T-helper 2 cell treated with Interferon-gamma antibody and Interleukin-4, amounts not matched to agents 5 μg/mL and 100 μg/mL, for 36 hours (primary cell): Measurements from ENCODE around the gene SNCG.
"Not testable (repeated sequence)": the region's sequence is repeated elsewhere in the genome, so short reads cannot be mapped to it uniquely, and the experiment has no call there.

Experiments used
- DNase-seq: peaks from one replicate; pipeline ENCODE4 v3.0.0; 2021; ENCODE audit warnings: low spot score
- H3K27ac Mint-ChIP-seq: one replicate; pipeline ENCODE4 v1.8.0; 2021; ENCODE audit warnings: mild to moderate bottlenecking, mixed read lengths
- H3K27me3 Mint-ChIP-seq: one replicate; pipeline ENCODE4 v1.8.0; 2021; ENCODE audit warnings: low read depth, mixed read lengths
- H3K36me3 Mint-ChIP-seq: one replicate; pipeline ENCODE4 v1.8.0; 2021; ENCODE audit warnings: low read depth, mixed read lengths
- H3K4me1 Mint-ChIP-seq: one replicate; pipeline ENCODE4 v1.8.0; 2021; ENCODE audit warnings: low read depth, mixed read lengths
- H3K4me3 Mint-ChIP-seq: one replicate; pipeline ENCODE4 v1.8.0; 2022; ENCODE audit warnings: mild to moderate bottlenecking, moderate library complexity, mixed read lengths
- H3K9me3 Mint-ChIP-seq: one replicate; pipeline ENCODE4 v1.8.0; 2021; ENCODE audit warnings: mixed read lengths

The SNCG gene

DNA sequence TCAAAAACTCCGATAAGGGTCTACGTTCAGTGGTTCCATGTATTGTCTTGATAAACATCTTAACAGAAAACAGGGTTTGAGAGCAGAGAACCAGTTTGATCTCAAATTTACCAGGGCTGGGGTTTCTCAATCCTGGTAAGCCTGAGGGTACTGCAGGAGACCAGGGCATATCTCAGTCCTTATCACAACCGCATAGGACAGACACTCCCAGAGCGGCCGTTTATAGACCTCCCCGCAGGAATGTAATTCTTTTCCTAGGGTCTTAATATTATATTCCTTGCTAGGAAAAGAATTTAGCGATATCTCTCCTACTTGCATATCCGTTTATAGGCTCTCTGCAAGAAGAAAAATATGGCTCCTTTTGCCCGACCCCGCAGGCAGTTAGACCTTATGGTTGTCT, 5.7 kb upstream of the SNCG start:
- not testable (repeated sequence) for H3K27me3 Mint-ChIP-seq, H3K27ac Mint-ChIP-seq, H3K36me3 Mint-ChIP-seq, H3K4me1 Mint-ChIP-seq, DNase-seq, H3K9me3 Mint-ChIP-seq, H3K4me3 Mint-ChIP-seq

DNA sequence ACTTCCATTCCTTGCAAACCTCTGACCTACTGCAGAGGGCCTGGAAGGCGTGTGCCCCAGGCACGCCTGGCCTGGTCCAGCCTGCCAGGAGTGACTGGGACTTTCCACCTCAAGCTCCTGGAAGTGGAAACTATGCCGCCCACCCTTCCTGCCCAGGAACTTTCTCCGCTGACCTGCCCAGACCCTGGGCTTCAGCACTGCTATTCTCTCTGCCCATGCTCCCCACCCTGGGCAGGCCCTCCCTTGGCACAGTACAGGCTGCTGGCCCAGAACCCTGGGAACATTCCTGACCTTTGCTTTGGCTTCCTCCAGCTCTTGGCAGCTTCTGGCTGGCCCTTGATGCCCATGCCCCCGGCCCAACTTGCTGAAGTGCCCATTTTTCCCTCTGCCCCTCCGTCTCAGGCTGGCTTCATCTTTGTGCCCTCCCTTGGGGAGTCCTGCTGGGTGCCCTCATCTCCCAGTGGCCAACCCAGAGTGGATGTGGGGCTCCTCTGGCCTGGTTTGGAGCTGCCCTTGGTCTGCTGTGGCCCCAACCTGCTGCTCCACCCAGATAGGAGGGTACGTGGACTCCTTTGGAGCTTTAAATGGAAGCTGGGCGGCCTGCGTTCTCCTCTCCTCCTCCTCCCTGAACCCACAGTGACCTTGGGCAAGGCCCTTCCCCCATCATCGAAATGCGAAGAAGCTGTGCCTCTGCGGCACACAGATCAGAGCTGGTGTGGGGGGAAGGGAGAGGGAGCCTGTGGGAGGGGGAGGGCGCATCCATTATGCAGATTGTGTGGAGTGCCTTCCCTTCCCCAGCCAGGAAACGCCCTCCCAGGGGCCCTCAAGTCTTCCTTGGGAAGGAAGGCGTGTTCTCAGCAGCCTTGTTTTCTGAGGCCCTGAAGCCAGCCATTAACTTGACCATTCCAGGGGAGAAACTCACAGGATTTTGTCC, 4.4 kb upstream of the SNCG start:
- H3K36me3 Mint-ChIP-seq: peaks cover 4% of the 10 kb centered on the region

GRCh38 chr10:86954681-86955500, 3.5 kb upstream of the SNCG start:
- Mint-ChIP-seq H3K27me3 (no peaks in the 10 kb centered on the region), H3K4me1 (peaks cover 5% of the 10 kb centered on the region), H3K9me3 (peaks cover 9% of the 10 kb centered on the region), H3K36me3 (peaks cover 4% of the 10 kb centered on the region), H3K4me3 (no peak overlapping the region), H3K27ac (no peak overlapping the region)
- DNase-seq: no peak

More for the DNA sequence above, 4.4 kb upstream of the SNCG start:
- no peak for DNase-seq
- H3K27ac Mint-ChIP-seq: no peak overlapping the region
- peaks cover 9% of the 10 kb centered on the region for H3K9me3 Mint-ChIP-seq
- peaks cover 5% of the 10 kb centered on the region for H3K4me1 Mint-ChIP-seq
- H3K27me3 Mint-ChIP-seq: no peaks in the 10 kb centered on the region
- no peak overlapping the region for H3K4me3 Mint-ChIP-seq

DNA sequence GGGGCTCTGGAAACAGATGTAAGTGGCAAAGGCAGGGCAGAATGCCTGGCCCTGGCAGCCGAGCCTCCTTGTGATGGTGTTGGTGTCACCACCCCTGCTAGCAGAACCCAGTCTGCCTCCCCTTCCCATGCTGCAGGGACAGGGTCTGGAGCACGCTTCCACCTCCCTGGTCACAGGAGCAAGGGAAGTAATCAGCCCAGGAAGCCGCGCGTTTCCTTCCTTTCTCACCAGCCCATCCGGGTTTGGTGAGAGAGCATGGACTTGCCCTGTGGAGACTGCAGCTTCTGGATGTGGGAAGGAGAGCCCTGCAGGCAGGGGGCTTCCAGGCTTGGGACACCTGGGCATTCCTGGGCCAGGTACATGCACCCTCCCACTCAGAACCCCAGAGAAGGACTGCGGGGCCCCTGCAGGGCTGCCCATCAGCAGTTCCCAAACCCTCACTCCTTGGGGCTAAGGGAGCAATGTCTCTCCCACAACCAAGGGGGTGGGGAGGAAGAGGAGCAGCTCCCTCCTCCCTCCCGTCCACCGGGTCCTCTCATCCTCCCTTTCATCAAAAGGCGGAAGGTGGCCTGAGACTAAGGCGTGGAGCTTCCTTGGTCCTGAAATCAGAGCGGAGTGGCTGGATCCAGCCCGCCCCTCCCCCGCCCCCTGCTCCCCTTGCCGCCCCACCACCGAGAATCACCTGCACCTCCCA, 2.8 kb upstream of the SNCG start:
- no peaks in the 10 kb centered on the region for H3K4me1 Mint-ChIP-seq

DNA sequence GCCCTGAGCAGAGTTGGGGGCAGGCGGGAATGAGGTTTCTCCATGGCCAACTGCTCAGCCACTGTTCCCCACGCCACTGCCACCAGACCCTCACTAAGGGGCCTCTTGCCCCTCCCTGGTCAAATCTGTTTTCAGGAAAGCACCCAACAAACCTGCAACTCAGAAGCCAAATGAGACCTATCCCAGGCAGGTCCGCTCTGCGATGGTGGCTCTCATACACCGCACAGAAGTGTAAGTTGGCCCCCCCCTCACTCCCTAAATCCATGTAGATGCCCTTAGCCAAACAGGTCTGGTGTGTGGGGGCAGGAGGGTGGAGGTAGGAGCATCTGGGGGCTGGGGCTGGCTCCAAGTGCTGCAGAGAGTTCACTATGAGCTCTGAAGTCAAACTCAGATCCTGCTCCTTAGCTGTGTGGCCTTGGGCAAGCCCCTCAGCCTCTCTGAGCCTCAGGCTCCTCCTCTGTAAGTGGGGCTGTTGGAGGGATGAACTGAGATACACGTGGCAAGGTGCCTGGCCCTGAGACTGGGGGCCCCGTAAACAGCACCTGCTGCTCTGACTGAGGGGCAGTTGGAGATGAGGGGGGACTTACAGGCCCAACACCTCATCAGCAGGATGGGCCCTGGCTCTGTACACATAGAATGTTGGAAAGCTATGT, 2.1 kb upstream of the SNCG start:
- no peak overlapping the region for H3K27ac Mint-ChIP-seq
- H3K27me3 Mint-ChIP-seq: no peaks in the 10 kb centered on the region
- H3K9me3 Mint-ChIP-seq: peaks cover 9% of the 10 kb centered on the region
- no peak overlapping the region for H3K4me3 Mint-ChIP-seq
- H3K36me3 Mint-ChIP-seq: peaks cover 2% of the 10 kb centered on the region
- H3K4me1 Mint-ChIP-seq: no peaks in the 10 kb centered on the region
- DNase-seq: no peak

More for the DNA sequence above, 2.8 kb upstream of the SNCG start:
- H3K36me3 Mint-ChIP-seq: peaks cover 2% of the 10 kb centered on the region
- no peak overlapping the region for H3K27ac Mint-ChIP-seq
- H3K9me3 Mint-ChIP-seq: peaks cover 9% of the 10 kb centered on the region
- no peak for DNase-seq
- no peaks in the 10 kb centered on the region for H3K27me3 Mint-ChIP-seq
- H3K4me3 Mint-ChIP-seq: no peak overlapping the region

- no peak overlapping the region for H3K4me3 Mint-ChIP-seq
- H3K27me3 Mint-ChIP-seq: no peaks in the 10 kb centered on the region
- H3K9me3 Mint-ChIP-seq: peaks cover 7% of the 10 kb centered on the region
- no peaks in the 10 kb centered on the region for H3K4me1 Mint-ChIP-seq
- DNase-seq: no peak
- no peak overlapping the region for H3K27ac Mint-ChIP-seq
- H3K36me3 Mint-ChIP-seq: peaks cover 1% of the 10 kb centered on the region
Observed at GRCh38 chr10:86956848-86957448, 1.5 kb upstream of the SNCG start.

GRCh38 chr10:86957471-86958115, 806 bp upstream of the SNCG start, which contains the start of gene MMRN2:
TSS of gene MMRN2 (minus strand) at chr10:86957615. CDS start at chr10:86957541, 74 bp downstream.
- H3K36me3 Mint-ChIP-seq: no peaks in the 10 kb centered on the region
- H3K9me3 Mint-ChIP-seq: peaks cover under 1% of the 10 kb centered on the region
- H3K4me3 Mint-ChIP-seq: no peak within 1 kb of the TSS
- no peak within 1 kb of the TSS for H3K27ac Mint-ChIP-seq
- DNase-seq: no peak
- no peaks in the 10 kb centered on the region for H3K27me3 Mint-ChIP-seq
- H3K4me1 Mint-ChIP-seq: no peaks in the 10 kb centered on the region

- Mint-ChIP-seq H3K4me3 (no peak overlapping the region), H3K4me1 (no peaks in the 10 kb centered on the region), H3K36me3 (no peaks in the 10 kb centered on the region), H3K27me3 (no peaks in the 10 kb centered on the region), H3K9me3 (no peaks in the 10 kb centered on the region), H3K27ac (no peak overlapping the region)
- DNase-seq: no peak
Observed at GRCh38 chr10:86958901-86959736, 720 bp downstream of the SNCG start.

- Mint-ChIP-seq H3K27ac (no peak overlapping the region), H3K4me3 (no peak overlapping the region), H3K36me3 (no peaks in the 10 kb centered on the region), H3K9me3 (no peaks in the 10 kb centered on the region), H3K4me1 (no peaks in the 10 kb centered on the region), H3K27me3 (no peaks in the 10 kb centered on the region)
- DNase-seq: no peak
Observed at GRCh38 chr10:86959737-86960002, 1.3 kb downstream of the SNCG start.

DNA sequence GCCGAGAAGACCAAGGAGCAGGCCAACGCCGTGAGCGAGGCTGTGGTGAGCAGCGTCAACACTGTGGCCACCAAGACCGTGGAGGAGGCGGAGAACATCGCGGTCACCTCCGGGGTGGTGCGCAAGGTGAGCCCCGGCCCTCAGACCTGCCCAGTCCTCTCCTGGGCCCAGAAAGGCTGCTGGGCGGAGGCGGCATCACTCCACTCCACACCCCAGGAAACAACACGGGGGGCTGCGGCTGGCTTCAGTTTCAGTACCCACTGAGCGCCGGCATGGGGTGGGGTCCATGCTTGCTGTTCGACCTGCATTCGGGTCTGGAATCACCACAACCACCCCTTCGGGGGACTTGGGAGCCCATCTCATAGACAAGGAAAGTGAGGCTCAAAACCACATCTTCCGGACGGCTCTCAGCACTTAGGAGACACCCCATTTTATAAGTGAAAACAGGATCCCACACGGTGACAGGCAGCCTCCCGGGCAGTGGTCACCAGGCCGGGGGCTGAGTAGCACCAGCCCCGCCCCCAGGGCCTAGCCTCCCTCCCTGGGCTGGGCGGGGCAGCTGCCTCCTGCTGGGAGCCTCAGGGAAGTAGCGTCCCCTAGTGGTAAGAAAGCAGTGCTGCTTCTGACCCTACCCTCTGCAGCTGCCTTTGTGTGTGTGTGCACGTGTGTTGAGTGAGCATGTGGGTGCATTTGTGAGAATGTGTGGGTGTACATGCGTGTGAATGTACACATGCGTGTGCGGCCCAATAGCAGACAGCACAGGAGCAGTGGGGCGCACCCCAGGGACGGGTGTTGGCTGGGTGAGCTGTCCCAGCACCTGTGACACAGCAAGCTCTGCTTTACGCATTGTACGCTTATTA, 1.8 kb downstream of the SNCG start:
- Mint-ChIP-seq H3K4me1 (no peaks in the 10 kb centered on the region), H3K27ac (no peak overlapping the region), H3K27me3 (no peaks in the 10 kb centered on the region), H3K9me3 (no peaks in the 10 kb centered on the region), H3K36me3 (no peaks in the 10 kb centered on the region), H3K4me3 (no peak overlapping the region)
- peak; percentile 35 for DNase-seq

DNA sequence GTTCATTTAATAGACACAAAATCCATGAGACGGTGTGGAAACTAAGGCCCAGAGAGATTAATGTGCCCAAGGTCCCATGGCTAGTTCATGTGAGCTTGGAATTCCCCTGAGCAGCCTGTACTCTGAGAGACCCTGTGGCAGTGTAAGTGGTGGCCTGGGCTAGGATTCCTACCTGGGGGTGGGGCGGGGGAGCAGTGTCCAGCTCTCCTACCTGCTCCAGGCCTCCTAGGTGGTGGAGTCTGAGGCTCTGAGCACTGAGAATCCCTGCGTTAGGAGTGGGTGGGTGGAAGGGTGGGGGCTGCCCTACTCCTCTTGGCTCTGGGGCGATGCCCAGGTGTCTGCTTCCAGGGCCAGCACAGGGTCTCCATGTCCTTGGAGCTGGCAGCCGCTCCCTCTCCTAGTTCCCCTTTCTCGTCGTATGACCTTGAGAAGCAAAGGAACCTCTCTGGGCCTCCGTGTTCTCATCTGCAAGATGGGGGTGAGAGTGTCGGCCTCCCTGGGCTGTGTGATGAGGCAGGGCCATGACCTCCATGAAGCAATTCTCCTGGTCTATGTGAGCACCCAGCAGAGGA, 2.5 kb downstream of the SNCG start:
- no peaks in the 10 kb centered on the region for H3K9me3 Mint-ChIP-seq
- no peaks in the 10 kb centered on the region for H3K36me3 Mint-ChIP-seq
- no peak overlapping the region for H3K27ac Mint-ChIP-seq
- peaks cover 5% of the 10 kb centered on the region for H3K4me1 Mint-ChIP-seq
- H3K27me3 Mint-ChIP-seq: no peaks in the 10 kb centered on the region
- H3K4me3 Mint-ChIP-seq: no peak overlapping the region
- no peak for DNase-seq
